Body of pancreas (tissue), 4 donors: ENCODE measurements around the gene CLDN25.

ENCODE experiments used
- POLR2A ChIP-seq, 3 donors: fragments of 450-650 bp; IDR thresholded peaks; one replicate each; pipeline ENCODE4 v1.6.1; 2016; ENCODE audit warnings: antibody characterized with exemption in 3 of 3, mild to moderate bottlenecking in 2 of 3
- TF ChIP-seq, protein P1 (sequence below), 7 experiments: fragments of 450-650 bp in 4 of 7; fragments of 200-600 bp in 3 of 7; sonication (generic) in 3 of 7; IDR thresholded peaks; one replicate each; pipeline ENCODE4 v1.5.1; 2016 to 2019; ENCODE audit warnings: antibody characterized with exemption in 7 of 7

DNA sequence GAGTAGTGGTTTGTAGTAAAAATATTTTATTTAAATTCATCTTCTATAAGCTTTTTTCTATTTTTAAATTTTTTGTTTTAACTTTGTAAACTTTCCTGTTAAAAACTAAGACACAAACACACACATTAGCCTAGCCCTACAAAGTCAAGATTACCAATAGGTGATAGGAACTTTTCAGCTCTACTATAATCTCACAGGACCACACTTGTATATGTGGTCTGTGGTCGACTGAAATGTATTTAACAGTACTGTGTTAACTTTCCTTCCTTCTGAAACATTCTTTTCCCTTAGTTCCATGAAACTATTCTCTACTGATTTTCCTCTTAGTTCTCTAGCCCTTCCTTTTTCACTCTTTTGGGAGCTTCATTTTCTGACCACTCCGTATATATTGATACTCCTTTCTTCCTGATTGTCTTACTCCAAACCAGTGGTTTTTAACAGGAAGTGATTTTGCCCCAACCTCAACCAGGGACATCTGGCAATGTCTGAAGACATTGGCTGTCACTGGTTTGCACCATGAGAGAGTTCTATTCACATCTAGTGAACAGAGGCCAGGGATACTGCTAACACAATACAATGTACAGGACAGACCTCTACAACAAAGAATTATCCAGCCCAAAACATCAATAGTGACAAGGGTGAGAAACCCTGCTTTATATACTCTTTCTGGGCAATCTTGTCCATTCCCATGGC lies 14.9 kb upstream of the CLDN25 start:
- no peak for TF ChIP-seq POLR2A (IDR thresholded peaks at IDR 0.05)
- TF ChIP-seq, protein P1, sequence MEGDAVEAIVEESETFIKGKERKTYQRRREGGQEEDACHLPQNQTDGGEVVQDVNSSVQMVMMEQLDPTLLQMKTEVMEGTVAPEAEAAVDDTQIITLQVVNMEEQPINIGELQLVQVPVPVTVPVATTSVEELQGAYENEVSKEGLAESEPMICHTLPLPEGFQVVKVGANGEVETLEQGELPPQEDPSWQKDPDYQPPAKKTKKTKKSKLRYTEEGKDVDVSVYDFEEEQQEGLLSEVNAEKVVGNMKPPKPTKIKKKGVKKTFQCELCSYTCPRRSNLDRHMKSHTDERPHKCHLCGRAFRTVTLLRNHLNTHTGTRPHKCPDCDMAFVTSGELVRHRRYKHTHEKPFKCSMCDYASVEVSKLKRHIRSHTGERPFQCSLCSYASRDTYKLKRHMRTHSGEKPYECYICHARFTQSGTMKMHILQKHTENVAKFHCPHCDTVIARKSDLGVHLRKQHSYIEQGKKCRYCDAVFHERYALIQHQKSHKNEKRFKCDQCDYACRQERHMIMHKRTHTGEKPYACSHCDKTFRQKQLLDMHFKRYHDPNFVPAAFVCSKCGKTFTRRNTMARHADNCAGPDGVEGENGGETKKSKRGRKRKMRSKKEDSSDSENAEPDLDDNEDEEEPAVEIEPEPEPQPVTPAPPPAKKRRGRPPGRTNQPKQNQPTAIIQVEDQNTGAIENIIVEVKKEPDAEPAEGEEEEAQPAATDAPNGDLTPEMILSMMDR (IDR thresholded peaks at IDR 0.05) = no peak
